IMR-90 (cell line): Measurements from ENCODE around the gene PLAAT2. TPM values are rescaled to one million over a fixed set of nuclear protein-coding genes. Genes with fewer than 3 reads are reported as not detected.

Experiments used
- ATAC-seq: fragments of 200-7000 bp; cut with Tn5 transposase; 2 replicates; pipeline ENCODE4 v1.9.1; 2020; ENCODE audit warnings: low read depth, mild to moderate bottlenecking, moderate library complexity
- BruUV-seq: library from RNA; stranded (reverse); fragments of 400-500 nt; replicated peaks from 2 replicates; lab custom pipeline; 2021; lab: Mats Ljungman, UMichigan
- CTCF ChIA-PET: fragments of 300-600 bp; formaldehyde crosslinking; extraction: SDS; loops from one replicate; lab custom pipeline; 2021; ENCODE audit warnings: antibody characterized with exemption; lab: Yijun Ruan, JAX
- POLR2A ChIA-PET: fragments of 300-600 bp; sonication (Branson Sonifier 250); formaldehyde crosslinking; loops from one replicate; lab custom pipeline; 2022; ENCODE audit warnings: antibody characterized with exemption; ENCODE audit not compliant: unreplicated experiment; lab: Charles Lee
- DNase-seq: peaks from one replicate; pipeline ENCODE4 v3.0.0; 2013
- H2AFZ ChIP-seq: replicated peaks from 2 replicates; pipeline ENCODE3; 2013; ENCODE audit warnings: low read length, mild to moderate bottlenecking; ENCODE audit not compliant: poor library complexity
- H2AK5ac ChIP-seq: 2 replicates; pipeline ENCODE4 v1.6.1; 2013; ENCODE audit warnings: low read depth, low read length, inconsistent platforms
- H2AK9ac ChIP-seq: replicated peaks from 2 replicates; pipeline ENCODE3; 2013; ENCODE audit warnings: mild to moderate bottlenecking, low read depth, low read length, moderate library complexity; ENCODE audit not compliant: poor library complexity
- H2BK120ac ChIP-seq: 2 replicates; pipeline ENCODE4 v1.6.1; 2013; ENCODE audit warnings: low read depth, low read length, inconsistent platforms
- H2BK15ac ChIP-seq: 3 replicates; pipeline ENCODE4 v1.6.1; 2013; ENCODE audit warnings: low read depth, low read length, inconsistent platforms
- H2BK20ac ChIP-seq: 2 replicates; pipeline ENCODE4 v1.6.1; 2013; ENCODE audit warnings: low read depth, mild to moderate bottlenecking, inconsistent platforms, low read length, moderate library complexity
- H2BK5ac ChIP-seq: 2 replicates; pipeline ENCODE4 v1.6.1; 2013; ENCODE audit warnings: mild to moderate bottlenecking, low read depth, low read length, inconsistent platforms; ENCODE audit not compliant: poor library complexity, severe bottlenecking
- H3K14ac ChIP-seq: replicated peaks from 2 replicates; pipeline ENCODE4 v1.6.1; 2013; ENCODE audit warnings: low read depth, low read length, inconsistent platforms
- H3K18ac ChIP-seq: 2 replicates; pipeline ENCODE4 v1.6.1; 2013; ENCODE audit warnings: low read depth, low read length, control low read depth
- H3K23ac ChIP-seq: 2 replicates; pipeline ENCODE4 v1.6.1; 2013; ENCODE audit warnings: low read depth, low read length, inconsistent platforms
- H3K27ac ChIP-seq: 2 replicates; pipeline ENCODE4 v1.5.1; 2013; ENCODE audit warnings: mild to moderate bottlenecking, control low read depth, low read length; ENCODE audit not compliant: insufficient read depth
- H3K27me3 ChIP-seq: 2 replicates; pipeline ENCODE4 v1.6.1; 2013; ENCODE audit warnings: low read length; ENCODE audit not compliant: control insufficient read depth, insufficient read depth
- H3K36me3 ChIP-seq: 2 replicates; pipeline ENCODE4 v1.6.1; 2013; ENCODE audit warnings: low read length, mixed read lengths; ENCODE audit not compliant: control insufficient read depth, insufficient read depth
- H3K4ac ChIP-seq: 2 replicates; pipeline ENCODE4 v1.6.1; 2013; ENCODE audit warnings: low read depth, low read length, inconsistent platforms
- H3K4me1 ChIP-seq: 2 replicates; pipeline ENCODE4 v1.6.1; 2013; ENCODE audit warnings: low read length, mixed read lengths; ENCODE audit not compliant: control insufficient read depth, insufficient read depth
- H3K4me2 ChIP-seq: 2 replicates; pipeline ENCODE4 v1.6.1; 2013; ENCODE audit warnings: low read depth, mild to moderate bottlenecking, control low read depth, low read length, moderate library complexity
- H3K4me3 ChIP-seq: 2 replicates; pipeline ENCODE4 v1.5.1; 2013; ENCODE audit warnings: low read depth, mild to moderate bottlenecking, control low read depth, low read length, moderate library complexity; ENCODE audit not compliant: insufficient read depth
- H3K56ac ChIP-seq: 2 replicates; pipeline ENCODE4 v1.6.1; 2013; ENCODE audit warnings: low read length, inconsistent platforms; ENCODE audit not compliant: insufficient read depth; ENCODE audit errors: extremely low read depth
- H3K79me1 ChIP-seq, 2 experiments: 2 replicates each; pipeline ENCODE4 v1.6.1; 2013; ENCODE audit warnings: low read length in 2 of 2, inconsistent platforms in 1 of 2, low read depth in 1 of 2
- H3K9ac ChIP-seq: 2 replicates; pipeline ENCODE4 v1.6.1; 2013; ENCODE audit warnings: low read depth, low read length, control low read depth
- H3K9me1 ChIP-seq: 2 replicates; pipeline ENCODE4 v1.6.1; 2013; ENCODE audit warnings: low read length, inconsistent platforms; ENCODE audit not compliant: insufficient read depth
- H3K9me3 ChIP-seq: 2 replicates; pipeline ENCODE4 v1.6.1; 2013; ENCODE audit warnings: low read length; ENCODE audit not compliant: control insufficient read depth, insufficient read depth
- H4K20me1 ChIP-seq: 2 replicates; pipeline ENCODE4 v1.6.1; 2013; ENCODE audit warnings: low read length, inconsistent platforms; ENCODE audit not compliant: insufficient read depth
- H4K5ac ChIP-seq: 2 replicates; pipeline ENCODE4 v1.6.1; 2013; ENCODE audit warnings: mild to moderate bottlenecking, low read depth, low read length, control low read depth
- H4K8ac ChIP-seq, 2 experiments: 2 replicates each; pipeline ENCODE4 v1.6.1; 2013; ENCODE audit warnings: low read depth in 2 of 2, low read length in 2 of 2, control low read depth in 1 of 2, inconsistent platforms in 1 of 2
- H4K91ac ChIP-seq: 2 replicates; pipeline ENCODE4 v1.6.1; 2013; ENCODE audit warnings: low read depth, low read length, inconsistent platforms; ENCODE audit not compliant: insufficient read depth
- BHLHE40 ChIP-seq: fragments of 150-350 bp; IDR thresholded peaks from 2 replicates; pipeline ENCODE4 v1.6.1; 2016; ENCODE audit warnings: mild to moderate bottlenecking, low read depth, low read length
- CEBPB ChIP-seq: IDR thresholded peaks from 2 replicates; pipeline ENCODE4 v1.6.1; 2012; ENCODE audit warnings: low read depth, low read length, improper control_type of control experiment
- CTCF ChIP-seq: conservative IDR thresholded peaks from 2 replicates; pipeline ENCODE4 v1.5.1; 2012; ENCODE audit warnings: mild to moderate bottlenecking, low read depth, low read length, improper control_type of control experiment
- MAFK ChIP-seq: IDR thresholded peaks from 2 replicates; pipeline ENCODE4 v1.6.1; 2012; ENCODE audit warnings: low read depth, low read length, improper control_type of control experiment
- MXI1 ChIP-seq: IDR thresholded peaks from 2 replicates; pipeline ENCODE4 v1.6.1; 2012; ENCODE audit warnings: low read depth, mild to moderate bottlenecking, low read length, moderate library complexity, borderline replicate concordance
- POLR2A ChIP-seq: IDR thresholded peaks from 2 replicates; pipeline ENCODE4 v1.6.1; 2012; ENCODE audit warnings: mild to moderate bottlenecking, low read depth, low read length
- RAD21 ChIP-seq: IDR thresholded peaks from 2 replicates; pipeline ENCODE4 v1.6.1; 2012; ENCODE audit warnings: low read length, improper control_type of control experiment
- RCOR1 ChIP-seq: IDR thresholded peaks from 2 replicates; pipeline ENCODE4 v1.6.1; 2012; ENCODE audit warnings: mild to moderate bottlenecking, low read length, improper control_type of control experiment; ENCODE audit not compliant: insufficient replicate concordance
- RFX5 ChIP-seq: IDR thresholded peaks from 2 replicates; pipeline ENCODE4 v1.8.0; 2012; ENCODE audit warnings: low read depth, mild to moderate bottlenecking, low read length, moderate library complexity
- SMC3 ChIP-seq: fragments of 150-350 bp; IDR thresholded peaks from 2 replicates; pipeline ENCODE4 v1.6.1; 2016; ENCODE audit warnings: low read depth, mild to moderate bottlenecking, antibody characterized with exemption, low read length, moderate library complexity
- WGBS, 2 experiments: methylation state at CpG; one replicate each; pipeline versions ENCODE4 v1.1.5 to v1.1.7; 2013; ENCODE audit warnings: missing lambda C conversion rate in 2 of 2; ENCODE audit not compliant: insufficient read length in 1 of 2; ENCODE audit errors: extremely low coverage in 2 of 2; 5-methylcytosine and 5-hydroxymethylcytosine counted together
- dilution Hi-C: fragments of 300-500 bp; cut with HindIII; formaldehyde crosslinking; loops from one replicate; pipeline ENCODE4 v1.14.3; 2018; ENCODE audit warnings: low sequenced_read_pairs; ENCODE audit not compliant: unreplicated experiment
- in situ Hi-C: fragments of 300-500 bp; cut with MboI; formaldehyde crosslinking; loops from 3 replicates; pipeline ENCODE4 v1.14.3; 2019; ENCODE audit warnings: low sequenced_read_pairs, inconsistent platforms, mixed read lengths
- intact Hi-C: fragments of 100-400 bp; cut with micrococcal nuclease; formaldehyde crosslinking; loops from 2 replicates; pipeline ENCODE4 v1.10.0; 2022
- polyA plus RNA-seq, 3 experiments: library from polyadenylated mRNA; depleted of rRNA; stranded (reverse); fragments of >200 nt; gene quantifications; 2 replicates each; pipeline ENCODE4 v1.2.3, GENCODE V29; 2012; ENCODE audit warnings: low replicate concordance in 1 of 3
- total RNA-seq: library from RNA; depleted of rRNA; stranded (reverse); fragments of >200 nt; gene quantifications from 2 replicates; pipeline ENCODE4 v1.2.3, GENCODE V29; 2012

The PLAAT2 gene
- total and polyA plus RNA-seq, 2 of the 4 experiments (the other 2 are of a cell fraction): not detected

- H2BK20ac ChIP-seq: no peak overlapping the region
- DNase-seq: no peak
- ATAC-seq: peak; percentile 44; the same call in 1 of the 2 replicates
- no peak overlapping the region for H4K8ac ChIP-seq
- no peak overlapping the region for H4K5ac ChIP-seq
- H2BK15ac ChIP-seq: no peak overlapping the region
- H3K9ac ChIP-seq: no peak overlapping the region
- H4K20me1 ChIP-seq: no peaks in the 10 kb centered on the region
- peaks cover 3% of the 10 kb centered on the region for H3K27me3 ChIP-seq
- H3K18ac ChIP-seq: no peak overlapping the region
- H3K4me2 ChIP-seq: no peak overlapping the region
- H2AK5ac ChIP-seq: no peak overlapping the region
- no peaks in the 10 kb centered on the region for H3K79me1 ChIP-seq
- no peaks in the 10 kb centered on the region for H3K9me3 ChIP-seq
- TF ChIP-seq MAFK (no peak), RCOR1 (no peak), CEBPB (no peak), SMC3 (no peak), RFX5 (no peak), RAD21 (no peak), BHLHE40 (no peak), POLR2A (no peak), MXI1 (no peak), CTCF (no peak)
- no peak overlapping the region for H3K14ac ChIP-seq
- no peak overlapping the region for H2AK9ac ChIP-seq
- H4K91ac ChIP-seq: no peak overlapping the region
- no peaks in the 10 kb centered on the region for H3K4me1 ChIP-seq
- no peaks in the 10 kb centered on the region for H3K9me1 ChIP-seq
- no TSS peak for BruUV-seq
- no peak overlapping the region for H2AFZ ChIP-seq
- dilution Hi-C loops: no loop called here
- H3K36me3 ChIP-seq: no peaks in the 10 kb centered on the region
- H3K4ac ChIP-seq: no peak overlapping the region
- no peak overlapping the region for H2BK120ac ChIP-seq
- POLR2A ChIA-PET: no interaction called here
- H3K56ac ChIP-seq: no peak overlapping the region
- no peak overlapping the region for H3K27ac ChIP-seq
- WGBS, 2 experiments: no CpG with 5 or more reads among the region's 3 CpGs
- in situ Hi-C loops: no loop called here
- H3K23ac ChIP-seq: no peak overlapping the region
- intact Hi-C loops: no loop called here
- no peak overlapping the region for H3K4me3 ChIP-seq
- H2BK5ac ChIP-seq: no peak overlapping the region
- CTCF ChIA-PET: interaction anchor here (0.6 kb wide), 1 partner anchor 15 kb away, joined by 3 read pairs; no protein-coding TSS in a partner anchor
Observed at GRCh38 chr11:63508009-63508408, 55.2 kb downstream of the PLAAT2 start.
